GM21723 (cell line): ENCODE measurements around the gene SAMD4B.
"Not testable (repeated sequence)": the region's sequence is repeated elsewhere in the genome, so short reads cannot be mapped to it uniquely, and the experiment has no call there.

Experiments
- ATAC-seq: cut with Tn5 transposase; IDR thresholded peaks from one replicate; pipeline ENCODE4 v1.9.1; 2021; ENCODE audit warnings: mild to moderate bottlenecking, moderate library complexity; ENCODE audit not compliant: unreplicated experiment

Gene SAMD4B

GRCh38 chr19:39310558-39311311 lies 31.5 kb upstream of the SAMD4B start:
- ATAC-seq: no peak

GRCh38 chr19:39314016-39314728 lies 28.0 kb upstream of the SAMD4B start:
- no peak for ATAC-seq

GRCh38 chr19:39315933-39316332 lies 26.3 kb upstream of the SAMD4B start:
- no peak for ATAC-seq

GRCh38 chr19:39316627-39317321 lies 25.4 kb upstream of the SAMD4B start:
- no peak for ATAC-seq

GRCh38 chr19:39317476-39317875 lies 24.7 kb upstream of the SAMD4B start:
- no peak for ATAC-seq

GRCh38 chr19:39318071-39318470 lies 24.1 kb upstream of the SAMD4B start:
- no peak for ATAC-seq

- no peak for ATAC-seq
Observed at GRCh38 chr19:39318690-39319089, 23.5 kb upstream of the SAMD4B start.

- ATAC-seq: no peak
Observed at GRCh38 chr19:39319098-39319891, 22.9 kb upstream of the SAMD4B start.

GRCh38 chr19:39319892-39320248 lies 22.4 kb upstream of the SAMD4B start:
- no peak for ATAC-seq

GRCh38 chr19:39321117-39321831 lies 20.9 kb upstream of the SAMD4B start:
- ATAC-seq: no peak

- ATAC-seq: no peak
Observed at GRCh38 chr19:39321832-39322176, 20.4 kb upstream of the SAMD4B start.

- ATAC-seq: no peak
Observed at GRCh38 chr19:39324242-39324842, 17.9 kb upstream of the SAMD4B start.

- ATAC-seq: no peak
Observed at GRCh38 chr19:39325778-39326665, 16.2 kb upstream of the SAMD4B start.

- no peak for ATAC-seq
Observed at GRCh38 chr19:39327363-39328045, 14.7 kb upstream of the SAMD4B start.

- no peak for ATAC-seq
Observed at GRCh38 chr19:39328046-39328705, 14.0 kb upstream of the SAMD4B start.

GRCh38 chr19:39329948-39330347 lies 12.3 kb upstream of the SAMD4B start:
- no peak for ATAC-seq

- ATAC-seq: no peak
Observed at GRCh38 chr19:39332293-39332692, 9.9 kb upstream of the SAMD4B start.

- not testable (repeated sequence) for ATAC-seq
Observed at GRCh38 chr19:39332738-39333137, 9.5 kb upstream of the SAMD4B start.
